Stimulated activated CD4-positive, alpha-beta T cell treated with anti-CD3 and anti-CD28 coated beads, Interleukin-12 subunit alpha, Interleukin-12 subunit beta, amount 100 ng/mL, for 24 hours (primary cell): ENCODE results near the gene DNAH8.

Experiments used
- DNase-seq, 2 experiments: peaks; one replicate each; pipeline ENCODE4 v3.0.0-alpha.2; 2020; ENCODE audit warnings: low read depth in 2 of 2

The DNAH8 gene

GRCh38 chr6:38968702-38969149 lies 253.6 kb downstream of the DNAH8 start:
- DNase-seq = no peak

GRCh38 chr6:38973178-38974057 lies 258.3 kb downstream of the DNAH8 start:
- no peak for DNase-seq

- DNase-seq = no peak
Observed at GRCh38 chr6:38974389-38975151, 259.5 kb downstream of the DNAH8 start.

- DNase-seq = no peak
Observed at GRCh38 chr6:38975621-38976049, 260.5 kb downstream of the DNAH8 start.

- no peak for DNase-seq
Observed at GRCh38 chr6:38976051-38976450, 260.9 kb downstream of the DNAH8 start.

- no peak for DNase-seq
Observed at GRCh38 chr6:38976801-38977500, 261.8 kb downstream of the DNAH8 start.

- no peak for DNase-seq
Observed at GRCh38 chr6:38978139-38978704, 263.1 kb downstream of the DNAH8 start.

GRCh38 chr6:38982470-38982869 lies 267.4 kb downstream of the DNAH8 start:
- no peak for DNase-seq

GRCh38 chr6:38984723-38985122 lies 269.6 kb downstream of the DNAH8 start:
- DNase-seq = no peak

GRCh38 chr6:38985839-38986238 lies 270.7 kb downstream of the DNAH8 start:
- no peak for DNase-seq

- no peak for DNase-seq
Observed at GRCh38 chr6:38987503-38987902, 272.4 kb downstream of the DNAH8 start.

- no peak for DNase-seq
Observed at GRCh38 chr6:38988736-38989449, 273.8 kb downstream of the DNAH8 start.

- DNase-seq = no peak
Observed at GRCh38 chr6:38990475-38990874, 275.4 kb downstream of the DNAH8 start.

- DNase-seq = no peak
Observed at GRCh38 chr6:38996676-38997075, 281.6 kb downstream of the DNAH8 start.

- peak in 1 of 2 experiments; percentile 33 for DNase-seq
Observed at GRCh38 chr6:38997128-38997761, 282.1 kb downstream of the DNAH8 start.

- DNase-seq = no peak
Observed at GRCh38 chr6:39003072-39003471, 288.0 kb downstream of the DNAH8 start.

GRCh38 chr6:39003492-39003891 lies 288.4 kb downstream of the DNAH8 start:
- DNase-seq = no peak

GRCh38 chr6:39004801-39005200 lies 289.7 kb downstream of the DNAH8 start:
- no peak for DNase-seq

- DNase-seq = no peak
Observed at GRCh38 chr6:39005774-39006173, 290.7 kb downstream of the DNAH8 start.

- DNase-seq = no peak
Observed at GRCh38 chr6:39007575-39007974, 292.5 kb downstream of the DNAH8 start.

GRCh38 chr6:39008737-39009136 lies 293.6 kb downstream of the DNAH8 start:
- DNase-seq = no peak
